GM12864 (cell line): Measurements from ENCODE around the gene KEL.

Source experiments
- DNase-seq: peaks from one replicate; pipeline ENCODE4 v3.0.0-alpha.2; 2011; ENCODE audit warnings: low read depth
- H3K4me3 ChIP-seq: 2 replicates; pipeline ENCODE4 v1.5.1; 2011; ENCODE audit warnings: mild to moderate bottlenecking, low read depth, low read length, control low read depth
- TF ChIP-seq, protein P1 (sequence below): IDR thresholded peaks from 2 replicates; pipeline ENCODE4 v1.5.1; 2011; ENCODE audit warnings: low read depth, mild to moderate bottlenecking, moderate library complexity, low read length, control low read depth, inconsistent platforms; ENCODE audit errors: missing control alignments

KEL gene

DNA sequence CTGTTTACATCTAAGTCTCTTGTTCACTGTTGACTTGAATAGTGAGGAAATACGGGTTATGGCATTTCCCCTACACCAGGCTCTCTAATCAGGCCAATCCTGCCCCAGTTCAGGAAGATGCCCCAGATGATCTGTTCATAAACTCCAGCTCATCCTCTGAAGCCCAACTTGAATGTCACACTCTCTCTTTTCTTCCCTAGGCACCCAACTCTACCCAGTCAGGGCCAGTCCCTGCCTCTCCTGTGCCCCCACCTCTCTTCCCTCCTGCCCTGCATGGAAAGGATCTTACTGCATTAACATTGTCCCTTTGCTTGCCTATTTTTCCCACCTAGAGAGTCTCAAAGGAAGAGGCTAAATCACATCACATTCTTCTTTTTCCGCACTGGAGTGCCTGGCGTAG is 66.0 kb downstream of the KEL start:
- DNase-seq: no peak
- TF ChIP-seq, protein P1, sequence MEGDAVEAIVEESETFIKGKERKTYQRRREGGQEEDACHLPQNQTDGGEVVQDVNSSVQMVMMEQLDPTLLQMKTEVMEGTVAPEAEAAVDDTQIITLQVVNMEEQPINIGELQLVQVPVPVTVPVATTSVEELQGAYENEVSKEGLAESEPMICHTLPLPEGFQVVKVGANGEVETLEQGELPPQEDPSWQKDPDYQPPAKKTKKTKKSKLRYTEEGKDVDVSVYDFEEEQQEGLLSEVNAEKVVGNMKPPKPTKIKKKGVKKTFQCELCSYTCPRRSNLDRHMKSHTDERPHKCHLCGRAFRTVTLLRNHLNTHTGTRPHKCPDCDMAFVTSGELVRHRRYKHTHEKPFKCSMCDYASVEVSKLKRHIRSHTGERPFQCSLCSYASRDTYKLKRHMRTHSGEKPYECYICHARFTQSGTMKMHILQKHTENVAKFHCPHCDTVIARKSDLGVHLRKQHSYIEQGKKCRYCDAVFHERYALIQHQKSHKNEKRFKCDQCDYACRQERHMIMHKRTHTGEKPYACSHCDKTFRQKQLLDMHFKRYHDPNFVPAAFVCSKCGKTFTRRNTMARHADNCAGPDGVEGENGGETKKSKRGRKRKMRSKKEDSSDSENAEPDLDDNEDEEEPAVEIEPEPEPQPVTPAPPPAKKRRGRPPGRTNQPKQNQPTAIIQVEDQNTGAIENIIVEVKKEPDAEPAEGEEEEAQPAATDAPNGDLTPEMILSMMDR: no peak
- H3K4me3 ChIP-seq: no peak overlapping the region

DNA sequence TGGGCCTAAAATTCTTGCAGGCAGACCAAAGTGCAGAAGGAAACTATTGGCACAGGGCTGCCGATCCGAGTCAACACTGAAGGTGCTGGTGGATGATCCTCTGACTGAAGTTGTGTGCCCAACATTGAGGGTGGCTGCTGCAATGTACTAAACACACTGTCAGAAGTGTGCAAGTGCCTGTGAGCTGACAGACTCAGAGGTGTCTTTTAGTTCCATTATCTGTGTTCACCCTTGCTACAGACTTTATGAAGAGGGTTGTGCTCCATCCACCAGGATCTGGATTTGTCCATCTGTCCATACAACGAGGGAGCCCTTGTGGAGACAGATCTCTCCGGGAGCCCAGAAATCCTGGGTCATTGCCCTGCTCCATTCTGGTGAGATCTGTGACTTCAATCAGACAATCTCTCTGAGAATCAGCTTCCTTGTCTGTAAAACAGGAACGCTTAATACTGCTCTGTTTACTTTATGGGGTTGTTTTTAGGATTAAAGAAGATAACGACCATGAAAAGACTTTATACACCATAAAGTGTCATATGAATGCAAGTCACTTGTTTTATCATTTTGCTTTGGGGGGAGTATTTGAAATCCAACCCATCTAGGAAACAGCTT is 67.1 kb downstream of the KEL start:
- H3K4me3 ChIP-seq: no peak overlapping the region
- no peak for DNase-seq
- TF ChIP-seq, protein P1: no peak

DNA sequence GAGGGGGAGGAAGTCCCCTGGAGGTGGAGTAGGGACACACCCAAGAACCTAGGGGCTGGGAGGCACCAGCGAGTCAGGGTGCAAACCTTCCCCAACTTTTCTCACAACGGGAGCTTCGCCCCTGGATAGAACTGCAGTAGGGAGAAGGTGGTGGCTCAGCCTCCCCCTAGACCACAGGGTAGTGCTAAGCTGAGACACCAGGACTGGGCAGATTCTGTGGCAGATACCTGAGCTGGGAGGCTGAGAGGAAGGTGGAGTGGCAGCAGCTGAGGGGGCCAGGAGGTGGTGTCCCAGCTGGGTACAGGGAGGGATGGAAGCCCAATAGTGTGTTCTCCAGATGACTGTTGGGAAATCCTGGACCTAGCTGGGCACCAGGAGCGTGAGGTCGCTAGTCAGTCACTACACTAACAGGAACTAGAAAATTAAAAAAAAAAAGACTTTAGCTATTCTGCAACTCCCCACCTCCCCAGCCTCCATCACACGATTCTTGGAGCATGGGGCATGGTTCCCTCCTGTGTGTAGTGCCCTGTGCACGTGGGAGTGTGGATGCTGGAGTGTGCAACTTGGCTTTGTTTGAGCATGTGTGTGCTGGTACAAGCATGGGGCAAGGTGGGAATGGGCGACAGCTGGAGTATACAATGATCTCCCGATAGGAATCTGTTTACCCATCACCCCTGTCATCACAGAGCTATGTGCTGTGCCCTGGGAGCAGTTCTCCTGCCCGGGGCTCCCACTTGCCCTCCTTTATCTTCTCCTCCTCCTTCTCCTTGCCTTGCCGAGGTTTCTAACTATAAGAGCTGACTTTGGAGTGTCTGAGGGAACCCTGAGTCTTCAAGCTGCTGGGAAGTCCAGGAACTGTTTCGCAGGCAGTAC is 67.8 kb downstream of the KEL start:
- TF ChIP-seq, protein P1: no peak
- no peak overlapping the region for H3K4me3 ChIP-seq
- DNase-seq: no peak

DNA sequence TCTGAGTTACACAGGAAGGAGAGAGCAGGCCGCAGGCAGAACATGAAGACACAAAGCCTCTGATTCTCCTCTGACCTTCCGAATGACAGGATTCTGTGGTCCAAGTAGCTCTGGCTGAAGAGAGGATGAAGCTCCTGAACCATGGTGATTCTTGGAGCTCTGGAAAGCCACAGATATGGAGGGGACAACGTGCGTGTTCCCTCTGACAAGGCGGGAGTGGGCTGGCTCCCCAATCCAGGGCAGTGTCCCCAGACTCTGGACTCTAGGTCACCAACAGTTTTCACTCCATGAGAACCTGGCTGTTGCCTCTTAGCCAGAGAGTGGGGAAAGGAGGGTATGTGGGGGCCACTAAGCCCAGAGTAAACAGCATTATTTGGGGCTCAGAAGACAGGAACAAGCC is 69.2 kb downstream of the KEL start:
- TF ChIP-seq, protein P1: no peak
- no peak overlapping the region for H3K4me3 ChIP-seq
- no peak for DNase-seq

DNA sequence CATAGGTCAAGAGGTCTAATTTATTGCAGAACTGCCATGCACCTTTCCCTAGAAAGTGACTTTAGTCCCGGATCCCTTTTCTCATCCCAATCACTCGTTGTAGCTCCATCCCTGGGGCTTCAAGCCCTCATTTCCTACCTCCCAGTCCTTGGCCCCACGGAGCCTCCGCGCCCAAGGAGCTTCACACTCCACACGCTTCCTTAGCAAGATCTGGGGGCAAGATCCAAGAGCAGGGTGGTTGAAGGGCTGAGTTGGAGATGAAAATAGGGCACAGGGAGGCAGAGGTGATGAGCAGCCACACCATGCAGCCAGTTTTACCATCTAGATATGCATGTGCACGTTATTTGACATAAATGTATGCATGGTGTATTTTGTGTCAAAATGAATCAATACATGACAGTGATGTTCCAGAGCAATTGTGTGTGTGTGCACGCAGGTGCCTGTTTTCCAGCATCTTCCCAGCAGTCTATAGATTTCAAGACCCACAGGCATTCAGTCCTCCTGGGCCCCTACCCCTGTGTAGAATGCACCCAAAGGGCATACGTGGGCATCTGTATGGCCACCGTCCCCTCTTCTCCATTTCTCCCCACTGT is 70.6 kb downstream of the KEL start:
- TF ChIP-seq, protein P1: no peak
- no peak for DNase-seq
- no peak overlapping the region for H3K4me3 ChIP-seq
